MG63 (cell line): Measurements from ENCODE around the gene TBL3. TPM values are rescaled to one million over a fixed set of nuclear protein-coding genes. Genes with fewer than 3 reads are reported as not detected.

ENCODE experiments used
- DNase-seq: peaks from one replicate; pipeline ENCODE4 v3.0.0-alpha.2; 2020
- H3K27me3 ChIP-seq: fragments of 250-450 bp; sonication (Bioruptor Pico); 2 replicates; pipeline ENCODE4 v1.5.1; 2020; ENCODE audit warnings: mild to moderate bottlenecking, moderate library complexity
- H3K36me3 ChIP-seq: fragments of 250-450 bp; sonication (Bioruptor Pico); 2 replicates; pipeline ENCODE4 v1.5.1; 2020; ENCODE audit warnings: mild to moderate bottlenecking, moderate library complexity
- H3K4me3 ChIP-seq: fragments of 250-450 bp; sonication (Bioruptor Pico); 2 replicates; pipeline ENCODE4 v1.5.1; 2020; ENCODE audit warnings: mild to moderate bottlenecking, moderate library complexity
- H3K9me3 ChIP-seq: fragments of 250-450 bp; sonication (Bioruptor Pico); 2 replicates; pipeline ENCODE4 v1.5.1; 2020; ENCODE audit warnings: mild to moderate bottlenecking, moderate library complexity
- total RNA-seq: library from RNA; depleted of rRNA; stranded (reverse); fragments of >200 nt; shearing (Covaris generic); gene quantifications from 2 replicates; pipeline ENCODE4 v1.2.3, GENCODE V29; 2014; ENCODE audit warnings: low replicate concordance

TBL3 gene
- total RNA-seq, 1 experiment from 2014 or later: 75.4 TPM

- H3K36me3 ChIP-seq: peaks cover 23% of the 10 kb centered on the region
- H3K27me3 ChIP-seq: peaks cover 17% of the 10 kb centered on the region
- H3K4me3 ChIP-seq: peak overlapping the region; percentile 67
- no peaks in the 10 kb centered on the region for H3K9me3 ChIP-seq
- no peak for DNase-seq
These were observed 13.8 kb downstream of the TBL3 start for GRCh38 chr16:1985466-1986150.

- Histone ChIP-seq H3K36me3 (peaks cover 23% of the 10 kb centered on the region), H3K9me3 (no peaks in the 10 kb centered on the region), H3K4me3 (no peak overlapping the region), H3K27me3 (peaks cover 10% of the 10 kb centered on the region)
- DNase-seq: no peak
These were observed 15.3 kb downstream of the TBL3 start for GRCh38 chr16:1987198-1987597.

- H3K36me3 ChIP-seq: peaks cover 23% of the 10 kb centered on the region
- no peak within 1 kb of the TSS for H3K4me3 ChIP-seq
- H3K9me3 ChIP-seq: no peaks in the 10 kb centered on the region
- DNase-seq: peak; percentile 56
- peaks cover 8% of the 10 kb centered on the region for H3K27me3 ChIP-seq
These were observed 17.6 kb downstream of the TBL3 start, which contains the start of gene SYNGR3 for GRCh38 chr16:1989209-1990100. TSS of gene SYNGR3 (plus strand) at chr16:1989970. CDS start at chr16:1990103, 133 bp downstream.

DNA sequence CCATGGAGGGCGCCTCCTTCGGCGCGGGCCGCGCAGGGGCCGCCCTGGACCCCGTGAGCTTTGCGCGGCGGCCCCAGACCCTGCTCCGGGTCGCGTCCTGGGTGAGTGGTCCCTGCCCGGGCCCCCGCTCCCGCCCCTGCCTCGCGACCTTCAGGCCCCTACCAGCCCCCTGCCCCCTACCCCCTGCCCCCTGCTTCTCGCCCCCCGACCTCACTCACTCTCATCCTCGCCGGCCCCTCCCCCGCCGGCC is 18.2 kb downstream of the TBL3 start:
- no peak for DNase-seq
- Histone ChIP-seq H3K9me3 (no peaks in the 10 kb centered on the region), H3K27me3 (peaks cover 8% of the 10 kb centered on the region), H3K36me3 (peaks cover 20% of the 10 kb centered on the region), H3K4me3 (no peak overlapping the region)

- Histone ChIP-seq H3K4me3 (no peak overlapping the region), H3K36me3 (peaks cover 20% of the 10 kb centered on the region), H3K27me3 (peaks cover 8% of the 10 kb centered on the region), H3K9me3 (no peaks in the 10 kb centered on the region)
- no peak for DNase-seq
These were observed 18.7 kb downstream of the TBL3 start for GRCh38 chr16:1990351-1991134.

DNA sequence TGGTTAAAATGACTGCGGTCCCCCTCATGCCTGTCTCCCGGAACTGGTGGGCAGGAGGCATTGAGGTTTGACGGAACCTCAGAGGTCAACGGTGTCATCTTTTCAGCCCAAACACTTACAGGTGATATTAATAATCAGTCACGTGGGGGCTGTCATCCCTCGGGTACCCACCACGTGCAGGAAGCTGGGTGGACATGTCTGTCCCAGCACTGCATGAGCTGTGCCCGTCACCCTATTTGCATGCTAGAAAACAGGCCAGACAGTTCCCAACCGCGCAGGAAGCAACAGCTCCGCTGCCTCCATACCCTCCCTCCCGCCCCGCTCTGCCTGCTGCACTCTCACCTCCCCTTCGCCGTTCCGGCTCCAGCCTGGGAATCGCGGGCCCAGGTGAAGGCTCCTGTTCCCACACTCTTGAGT is 19.3 kb downstream of the TBL3 start:
- no peak overlapping the region for H3K4me3 ChIP-seq
- no peaks in the 10 kb centered on the region for H3K9me3 ChIP-seq
- H3K27me3 ChIP-seq: peaks cover 8% of the 10 kb centered on the region
- DNase-seq: no peak
- peaks cover 19% of the 10 kb centered on the region for H3K36me3 ChIP-seq

DNA sequence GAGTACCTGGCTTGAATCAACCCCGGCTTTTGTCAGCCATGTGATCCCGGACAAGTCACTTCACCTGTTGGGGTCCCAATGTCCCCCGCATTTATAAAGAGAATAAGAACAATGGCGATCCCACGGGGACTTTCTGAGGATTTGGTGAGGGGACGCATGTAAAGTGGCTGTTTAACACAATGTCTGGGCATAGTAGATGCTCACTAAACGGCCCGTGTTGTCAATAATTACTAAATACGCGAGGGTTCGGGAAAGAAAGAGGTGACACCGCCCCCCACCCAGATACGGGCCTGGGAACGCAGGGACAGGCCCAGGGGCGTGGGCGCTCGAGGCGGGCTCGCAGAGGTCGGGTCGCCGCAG is 19.7 kb downstream of the TBL3 start:
- Histone ChIP-seq H3K27me3 (peaks cover 8% of the 10 kb centered on the region), H3K9me3 (no peaks in the 10 kb centered on the region), H3K36me3 (peaks cover 19% of the 10 kb centered on the region), H3K4me3 (peak overlapping the region; percentile 22; the same call in 1 of the 2 replicates)
- DNase-seq: no peak

DNA sequence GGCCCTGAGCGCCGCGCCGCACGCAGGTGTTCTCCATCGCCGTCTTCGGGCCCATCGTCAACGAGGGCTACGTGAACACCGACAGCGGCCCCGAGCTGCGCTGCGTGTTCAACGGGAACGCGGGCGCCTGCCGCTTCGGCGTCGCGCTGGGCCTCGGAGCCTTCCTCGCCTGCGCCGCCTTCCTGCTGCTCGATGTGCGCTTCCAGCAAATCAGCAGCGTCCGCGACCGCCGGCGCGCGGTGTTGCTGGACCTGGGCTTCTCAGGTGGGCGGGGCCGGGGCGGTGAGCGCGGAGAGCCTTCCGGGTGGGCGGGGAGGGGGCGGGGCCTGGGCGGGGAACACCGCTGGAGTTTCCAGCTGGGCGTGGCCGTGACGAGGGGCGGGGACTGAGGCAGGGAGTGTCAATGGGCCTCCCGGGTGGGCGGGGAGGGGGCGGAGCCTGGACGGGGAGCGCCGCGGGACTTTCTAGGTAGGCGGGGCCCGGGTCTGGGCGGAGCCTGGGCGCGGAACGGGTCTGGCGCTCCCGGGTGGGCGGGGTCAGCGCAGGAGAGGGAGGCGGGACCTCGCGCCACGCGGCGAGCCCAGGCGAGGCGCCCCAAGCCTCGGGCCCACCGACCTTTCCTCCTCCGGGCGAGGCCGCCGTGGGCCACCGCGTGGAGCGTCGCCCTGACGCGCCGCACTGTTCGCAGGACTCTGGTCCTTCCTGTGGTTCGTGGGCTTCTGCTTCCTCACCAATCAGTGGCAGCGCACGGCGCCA is 20.3 kb downstream of the TBL3 start:
- no peaks in the 10 kb centered on the region for H3K9me3 ChIP-seq
- peak overlapping the region; percentile 22; the same call in 1 of the 2 replicates for H3K4me3 ChIP-seq
- DNase-seq: peak; percentile 87
- peaks cover 8% of the 10 kb centered on the region for H3K27me3 ChIP-seq
- H3K36me3 ChIP-seq: peaks cover 20% of the 10 kb centered on the region

- Histone ChIP-seq H3K36me3 (peaks cover 24% of the 10 kb centered on the region), H3K9me3 (no peaks in the 10 kb centered on the region), H3K27me3 (peaks cover 8% of the 10 kb centered on the region), H3K4me3 (no peak overlapping the region)
- DNase-seq: no peak
These were observed 21.0 kb downstream of the TBL3 start for GRCh38 chr16:1992704-1993317.

GRCh38 chr16:1993731-1994131 is 21.9 kb downstream of the TBL3 start:
- Histone ChIP-seq H3K27me3 (peaks cover 8% of the 10 kb centered on the region), H3K9me3 (no peaks in the 10 kb centered on the region), H3K4me3 (no peak overlapping the region), H3K36me3 (peaks cover 32% of the 10 kb centered on the region)
- no peak for DNase-seq

GRCh38 chr16:1997494-1998359 is 25.9 kb downstream of the TBL3 start:
- H3K27me3 ChIP-seq: no peaks in the 10 kb centered on the region
- H3K4me3 ChIP-seq: no peak overlapping the region
- DNase-seq: no peak
- no peaks in the 10 kb centered on the region for H3K9me3 ChIP-seq
- H3K36me3 ChIP-seq: peaks cover 72% of the 10 kb centered on the region

- H3K27me3 ChIP-seq: no peaks in the 10 kb centered on the region
- no peaks in the 10 kb centered on the region for H3K9me3 ChIP-seq
- no peak for DNase-seq
- H3K4me3 ChIP-seq: no peak overlapping the region
- H3K36me3 ChIP-seq: peaks cover 79% of the 10 kb centered on the region
These were observed 26.5 kb downstream of the TBL3 start for GRCh38 chr16:1998360-1998835.

DNA sequence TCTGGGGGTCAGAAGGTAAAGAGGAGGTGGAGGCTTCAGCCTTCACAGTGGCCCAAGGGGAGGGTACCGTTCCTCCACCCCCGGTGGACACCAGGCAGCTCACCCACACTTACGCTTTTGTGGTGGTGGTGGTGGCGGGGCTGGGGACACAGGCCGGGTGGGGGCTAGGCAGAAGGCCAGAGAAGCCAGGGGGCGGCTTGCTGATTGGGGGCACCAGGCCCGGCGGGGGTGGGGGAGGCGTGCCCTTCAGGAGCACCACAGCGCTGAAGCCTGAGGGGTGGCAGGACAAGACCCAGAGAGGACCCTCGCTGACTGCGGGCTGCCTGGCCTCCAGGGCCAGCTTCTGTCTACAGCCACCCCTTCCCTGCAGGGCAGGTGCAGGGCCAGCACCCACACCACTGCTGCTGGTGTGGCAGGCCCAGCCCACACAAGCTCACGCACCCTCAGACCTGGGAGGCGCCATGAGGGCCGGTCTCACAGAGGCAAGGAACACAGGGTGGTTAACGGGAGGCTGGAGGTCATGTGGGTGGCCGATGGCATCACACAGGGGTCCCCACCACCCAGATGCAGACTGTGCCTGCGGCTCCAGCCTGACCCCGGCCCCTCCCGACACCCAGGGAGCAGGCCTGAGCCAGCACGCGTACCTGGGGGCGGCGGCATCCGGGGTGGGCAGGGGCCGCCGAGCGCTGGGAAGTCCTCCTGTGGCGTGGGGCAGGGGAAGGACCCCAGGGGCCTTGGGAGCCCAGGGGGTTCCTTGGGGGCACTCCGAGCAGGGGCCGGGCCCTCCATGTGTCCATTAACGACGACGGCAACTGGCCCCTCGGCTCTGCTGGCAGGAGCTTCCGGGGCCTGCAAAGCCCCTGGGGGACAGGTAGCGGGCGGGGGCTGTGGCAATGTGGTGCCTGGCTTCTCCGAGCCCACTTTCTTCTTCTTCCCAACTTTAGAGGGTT is 27.3 kb downstream of the TBL3 start:
- peaks cover 86% of the 10 kb centered on the region for H3K36me3 ChIP-seq
- no peak overlapping the region for H3K4me3 ChIP-seq
- H3K9me3 ChIP-seq: no peaks in the 10 kb centered on the region
- no peaks in the 10 kb centered on the region for H3K27me3 ChIP-seq
- no peak for DNase-seq

GRCh38 chr16:1999866-2000514 is 28.1 kb downstream of the TBL3 start:
- DNase-seq: no peak
- Histone ChIP-seq H3K27me3 (no peaks in the 10 kb centered on the region), H3K9me3 (no peaks in the 10 kb centered on the region), H3K36me3 (peaks cover 94% of the 10 kb centered on the region), H3K4me3 (no peak overlapping the region)
